HepG2 (cell line): ENCODE data around the gene LAMC3. TPM values are rescaled to one million over a fixed set of nuclear protein-coding genes. Genes with fewer than 3 reads are reported as not detected.

ENCODE experiments used
- ATAC-seq: fragments of 200-7000 bp; cut with Tn5 transposase; 3 replicates; pipeline ENCODE4 v1.9.1; 2020; ENCODE audit warnings: mild to moderate bottlenecking, moderate library complexity
- BruUV-seq: library from RNA; stranded (reverse); fragments of 400-500 nt; replicated peaks from 2 replicates; lab custom pipeline; 2021; lab: Mats Ljungman, UMichigan
- CTCF ChIA-PET: fragments of 300-600 bp; formaldehyde crosslinking; extraction: SDS; loops from one replicate; lab custom pipeline; 2021; ENCODE audit warnings: low total read pairs, inconsistent platforms, low intra/inter-chr PET ratio; lab: Yijun Ruan, JAX
- POLR2A ChIA-PET: fragments of 350-600 bp; sonication (Branson Sonifier 250); formaldehyde crosslinking; loops from one replicate; lab custom pipeline; 2020; ENCODE audit warnings: antibody characterized with exemption, inconsistent platforms; lab: Yijun Ruan, JAX
- DNase-seq: peaks from one replicate; pipeline ENCODE4 v3.0.0-alpha.2; 2015; ENCODE audit warnings: low spot score
- FAIRE-seq: peaks from 3 replicates; lab custom pipeline; 2011; peaks lifted over from hg19 to GRCh38; lab: Jason Lieb, UNC
- H2AFZ ChIP-seq: one replicate; pipeline ENCODE4 v1.6.1; 2011; ENCODE audit warnings: low read length, inconsistent platforms
- H3K27ac ChIP-seq: fragments of 300-600 bp; 3 replicates; pipeline ENCODE4 v1.8.0; 2011; ENCODE audit warnings: mixed run types, mild to moderate bottlenecking, mixed read lengths, low read length, inconsistent platforms; ENCODE audit not compliant: insufficient read depth; ENCODE audit errors: extremely low read length
- H3K27me3 ChIP-seq, 2 experiments: fragments of 200-600 bp in 1 of 2; 2 replicates in 1 of 2; 3 replicates in 1 of 2; pipeline versions ENCODE4 v1.6.0 to v1.8.0; 2011; ENCODE audit warnings: low read length in 2 of 2, mild to moderate bottlenecking in 2 of 2, moderate library complexity in 2 of 2, inconsistent platforms in 1 of 2; ENCODE audit not compliant: insufficient read depth in 2 of 2, control insufficient read depth in 1 of 2
- H3K36me3 ChIP-seq, 2 experiments: fragments of 200-600 bp in 1 of 2; replicated peaks in 1 of 2; 2 replicates in 1 of 2; 3 replicates in 1 of 2; pipeline versions ENCODE4 v1.5.1 to v1.8.0; 2011; ENCODE audit warnings: low read length in 2 of 2, inconsistent platforms in 1 of 2; ENCODE audit not compliant: insufficient read depth in 2 of 2, control insufficient read depth in 1 of 2
- H3K4me1 ChIP-seq: 2 replicates; pipeline ENCODE4 v1.5.1; 2012; ENCODE audit warnings: low read length, inconsistent platforms; ENCODE audit not compliant: insufficient read depth
- H3K4me2 ChIP-seq: 2 replicates; pipeline ENCODE4 v1.6.0; 2011; ENCODE audit warnings: low read depth, low read length, inconsistent platforms
- H3K4me3 ChIP-seq, 3 experiments: fragments of 200-600 bp in 1 of 3; sonication (generic), shearing (Covaris generic) in 1 of 3; replicated peaks in 1 of 3; 2 replicates each; pipeline ENCODE4 v1.5.1; 2011 to 2016; ENCODE audit warnings: low read length in 3 of 3, inconsistent platforms in 2 of 3, low read depth in 2 of 3, mild to moderate bottlenecking in 2 of 3, control low read depth in 1 of 3, mixed read lengths in 1 of 3; ENCODE audit not compliant: insufficient read depth in 1 of 3
- H3K79me2 ChIP-seq: one replicate; pipeline ENCODE4 v1.6.1; 2011; ENCODE audit warnings: low read length, inconsistent platforms; ENCODE audit not compliant: insufficient read depth
- H3K9ac ChIP-seq: 2 replicates; pipeline ENCODE4 v1.6.0; 2011; ENCODE audit warnings: mild to moderate bottlenecking, low read depth, low read length, inconsistent platforms; ENCODE audit not compliant: insufficient read depth
- H3K9me3 ChIP-seq: 2 replicates; pipeline ENCODE4 v1.5.1; 2012; ENCODE audit warnings: mild to moderate bottlenecking, low read length
- H4K20me1 ChIP-seq: 2 replicates; pipeline ENCODE4 v1.6.0; 2011; ENCODE audit warnings: inconsistent platforms, mild to moderate bottlenecking, low read length, moderate library complexity; ENCODE audit not compliant: insufficient read depth
- CBX2 ChIP-seq, 2 experiments: fragments of 200-600 bp in 1 of 2; sonication (generic); formaldehyde crosslinking in 1 of 2; IDR thresholded peaks; 2 replicates each; pipeline versions ENCODE4 v1.7.0 to v1.8.1; 2018 to 2022; ENCODE audit warnings: low read depth in 2 of 2, low read length in 1 of 2, mild to moderate bottlenecking in 1 of 2, missing genetic modification reagents in 1 of 2
- FOXP1 ChIP-seq, 2 experiments: fragments of 450-650 bp in 1 of 2; IDR thresholded peaks; 2 replicates each; pipeline ENCODE4 v1.6.1; 2017 to 2018; ENCODE audit warnings: antibody characterized with exemption in 1 of 2
- KAT2B ChIP-seq: fragments of 150-350 bp; IDR thresholded peaks from 2 replicates; pipeline ENCODE4 v1.6.1; 2014; ENCODE audit warnings: low read depth, low read length, borderline replicate concordance
- NPAS2 ChIP-seq: sonication (generic); formaldehyde crosslinking; IDR thresholded peaks from 2 replicates; pipeline ENCODE4 v1.8.0; 2022; ENCODE audit warnings: mild to moderate bottlenecking, missing genetic modification reagents, borderline replicate concordance
- PITX1 ChIP-seq: sonication (generic); formaldehyde crosslinking; IDR thresholded peaks from 2 replicates; pipeline ENCODE4 v1.5.1; 2020; ENCODE audit warnings: mild to moderate bottlenecking, missing genetic modification reagents
- RELA ChIP-seq: sonication (generic); formaldehyde crosslinking; IDR thresholded peaks from 2 replicates; pipeline ENCODE4 v1.4.0; 2020; ENCODE audit warnings: missing genetic modification reagents
- SRF ChIP-seq: IDR thresholded peaks from 2 replicates; pipeline ENCODE4 v1.6.1; 2011; ENCODE audit warnings: mild to moderate bottlenecking, low read depth, low read length, moderate library complexity
- ZNF24 ChIP-seq: fragments of 450-650 bp; IDR thresholded peaks from 2 replicates; pipeline ENCODE4 v1.6.1; 2017; ENCODE audit warnings: antibody characterized with exemption, mild to moderate bottlenecking
- ZNF558 ChIP-seq: sonication (generic); formaldehyde crosslinking; IDR thresholded peaks from 2 replicates; pipeline ENCODE4 v1.9.0; 2022; ENCODE audit warnings: mild to moderate bottlenecking, missing genetic modification reagents, borderline replicate concordance
- ZSCAN31 ChIP-seq: sonication (generic); formaldehyde crosslinking; IDR thresholded peaks from 2 replicates; pipeline ENCODE4 v1.5.0; 2020; ENCODE audit warnings: low read depth, mild to moderate bottlenecking, missing genetic modification reagents
- WGBS: methylation state at CpG from one replicate; pipeline ENCODE4 v1.1.6; 2017; ENCODE audit warnings: low lambda C conversion rate; 5-methylcytosine and 5-hydroxymethylcytosine counted together
- in situ Hi-C: cut with HindIII; loops from 2 replicates; pipeline ENCODE4 v1.10.0; 2017; ENCODE audit warnings: low pct_unique_long_range_greater_than_20kb; ENCODE audit not compliant: extremely low pct_ligation_motif_present
- intact Hi-C: fragments of 100-400 bp; cut with micrococcal nuclease; formaldehyde crosslinking; loops from one replicate; pipeline ENCODE4 v1.10.0; 2022; ENCODE audit not compliant: unreplicated experiment
- polyA plus RNA-seq, 8 experiments: library from polyadenylated mRNA; depleted of rRNA in 3 of 8; stranded (reverse) in 7 of 8; unstranded in 1 of 8; fragments of >200 nt; fragmentation: Illumina TruSeq in 4 of 8; extraction: Trizol in 4 of 8; gene quantifications; 2 replicates each; pipeline versions ENCODE4 v1.2.1 to v1.2.3, GENCODE V29; 2011 to 2016; ENCODE audit warnings: low read depth in 4 of 8, missing spikeins in 1 of 8, mixed read lengths in 1 of 8; ENCODE audit not compliant: insufficient read depth in 1 of 8
- total RNA-seq, 5 experiments: library from RNA; depleted of rRNA; stranded (reverse); fragments of >200 nt; fragmentation: Illumina TruSeq; extraction: Trizol; gene quantifications; 2 replicates each; pipeline ENCODE4 v1.2.3, GENCODE V29; 2016; ENCODE audit warnings: low read depth in 1 of 5
- TF ChIP-seq, protein P1 (sequence below): IDR thresholded peaks from 2 replicates; pipeline ENCODE4 v1.6.1; 2012; ENCODE audit warnings: low read depth, low read length, improper control_type of control experiment
- TF ChIP-seq, protein P2 (sequence below): IDR thresholded peaks from 2 replicates; pipeline ENCODE4 v1.4.0; 2020; ENCODE audit warnings: mild to moderate bottlenecking, missing genetic modification reagents

The LAMC3 gene
- total and polyA plus RNA-seq, 2 of the 13 experiments (the other 11 are each of a cell fraction or from before 2014, with no cell fraction given) = 0.07 to 0.57 TPM

DNA sequence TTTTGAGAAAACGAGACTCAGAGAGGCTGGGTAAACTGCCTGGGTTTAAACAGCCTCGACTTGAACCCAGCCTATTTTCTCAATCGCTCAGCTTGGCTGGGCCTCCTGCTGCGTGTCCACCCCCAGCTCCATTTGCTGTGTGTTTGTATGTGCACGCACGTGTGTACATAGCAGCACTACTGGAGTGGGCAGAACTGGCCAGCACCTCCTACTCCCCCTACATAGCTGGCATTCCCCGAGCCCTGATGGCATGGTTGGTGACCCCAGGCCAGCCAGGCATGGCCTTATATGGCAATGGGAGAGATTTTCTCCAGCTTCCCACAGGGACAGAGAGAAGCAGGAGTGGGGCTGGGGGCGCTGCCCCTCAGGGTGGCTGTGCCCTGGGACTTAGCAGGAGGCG is 91.5 kb downstream of the LAMC3 start:
- BruUV-seq = no TSS peak
- intact Hi-C loops = no loop called here
- DNase-seq = no peak
- Histone ChIP-seq H3K27me3 (peaks cover 0 to 11% of the 10 kb centered on the region in 2 experiments; a peak in 2 of 5 replicates), H4K20me1 (no peaks in the 10 kb centered on the region), H3K79me2 (no peaks in the 10 kb centered on the region), H3K4me2 (no peak overlapping the region), H3K27ac (no peak overlapping the region), H3K9ac (no peak overlapping the region), H3K4me1 (peaks cover 18% of the 10 kb centered on the region), H3K36me3 (no peaks in the 10 kb centered on the region), H2AFZ (no peak overlapping the region), H3K4me3 (no peak overlapping the region), H3K9me3 (no peaks in the 10 kb centered on the region)
- FAIRE-seq = no peak
- CTCF ChIA-PET = no interaction called here
- POLR2A ChIA-PET = interaction anchor here (0.8 kb wide), 1 partner anchor 24 kb away, joined by 5 read pairs; no protein-coding TSS in a partner anchor
- in situ Hi-C loops = no loop called here
- WGBS = 95% methylated on average over 9 of the region's 9 CpGs
- no peak for TF ChIP-seq PITX1 (CRISPR knock-in tag)
- TF ChIP-seq SRF = peak; percentile 75; the same call in 1 of the 2 replicates
- TF ChIP-seq, protein P1, sequence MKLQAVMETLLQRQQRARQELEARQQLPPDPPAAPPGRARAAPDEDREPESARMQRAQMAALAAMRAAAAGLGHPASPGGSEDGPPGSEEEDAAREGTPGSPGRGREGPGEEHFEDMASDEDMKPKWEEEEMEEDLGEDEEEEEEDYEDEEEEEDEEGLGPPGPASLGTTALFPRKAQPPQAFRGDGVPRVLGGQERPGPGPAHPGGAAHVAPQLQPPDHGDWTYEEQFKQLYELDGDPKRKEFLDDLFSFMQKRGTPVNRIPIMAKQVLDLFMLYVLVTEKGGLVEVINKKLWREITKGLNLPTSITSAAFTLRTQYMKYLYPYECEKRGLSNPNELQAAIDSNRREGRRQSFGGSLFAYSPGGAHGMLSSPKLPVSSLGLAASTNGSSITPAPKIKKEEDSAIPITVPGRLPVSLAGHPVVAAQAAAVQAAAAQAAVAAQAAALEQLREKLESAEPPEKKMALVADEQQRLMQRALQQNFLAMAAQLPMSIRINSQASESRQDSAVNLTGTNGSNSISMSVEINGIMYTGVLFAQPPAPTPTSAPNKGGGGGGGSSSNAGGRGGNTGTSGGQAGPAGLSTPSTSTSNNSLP = no peak
- TF ChIP-seq FOXP1 (IDR thresholded peaks at IDR 0.05) = no peak
- TF ChIP-seq FOXP1 (CRISPR knock-in tag; IDR thresholded peaks at IDR 0.05) = no peak
- no peak for ATAC-seq

DNA sequence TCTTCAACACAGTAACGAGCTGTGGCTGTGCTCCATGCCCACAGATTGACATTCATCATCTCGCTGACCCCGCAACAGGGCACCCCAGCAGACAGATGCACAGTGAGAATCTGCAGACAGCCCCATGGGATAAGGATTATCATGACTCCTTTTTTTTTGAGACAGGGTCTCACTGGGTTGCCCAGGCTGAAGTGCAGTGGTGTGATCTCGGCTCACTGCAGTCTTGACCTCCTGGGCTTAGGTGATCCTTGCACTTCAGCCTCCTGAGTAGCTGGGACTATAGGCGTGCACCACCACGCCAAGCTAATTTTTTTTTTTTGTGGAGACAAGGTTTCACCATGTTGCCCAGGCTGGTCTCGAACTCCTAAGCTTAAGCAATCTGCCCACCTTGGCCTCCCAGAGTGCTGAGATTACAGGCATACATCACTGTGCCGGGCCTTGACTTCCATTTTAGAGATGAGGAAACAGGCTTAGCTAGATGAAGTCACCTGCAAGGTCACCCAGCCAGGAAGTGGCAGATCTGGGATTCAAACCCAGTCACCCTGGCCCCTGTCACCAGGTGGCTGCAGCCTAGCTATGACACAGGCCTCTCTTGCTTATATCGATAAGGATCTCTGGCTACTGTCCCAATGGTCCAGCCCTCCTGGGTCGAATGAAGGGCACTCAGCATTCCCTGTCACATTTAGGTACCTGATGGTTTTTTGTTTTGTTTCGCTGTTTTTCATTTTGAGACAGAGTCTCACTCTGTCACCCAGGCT is 92.4 kb downstream of the LAMC3 start:
- no peaks in the 10 kb centered on the region for H3K9me3 ChIP-seq
- no peak for ATAC-seq
- peaks cover 12% of the 10 kb centered on the region for H3K4me1 ChIP-seq
- no peak for DNase-seq
- POLR2A ChIA-PET = interaction anchor here (0.8 kb wide), 1 partner anchor 23 kb away, joined by 5 read pairs; no protein-coding TSS in a partner anchor
- H2AFZ ChIP-seq = no peak overlapping the region
- H3K27me3 ChIP-seq = peaks cover 0 to 5% of the 10 kb centered on the region in 2 experiments; a peak in 1 of 5 replicates
- no TSS peak for BruUV-seq
- CTCF ChIA-PET = no interaction called here
- no peaks in the 10 kb centered on the region for H4K20me1 ChIP-seq
- 80% methylated on average over 9 of the region's 11 CpGs for WGBS
- in situ Hi-C loops (no loop called here), intact Hi-C loops (no loop called here)
- no peak overlapping the region for H3K4me2 ChIP-seq
- no peaks in the 10 kb centered on the region for H3K79me2 ChIP-seq
- no peak overlapping the region for H3K4me3 ChIP-seq
- no peak for FAIRE-seq
- H3K27ac ChIP-seq = no peak overlapping the region
- H3K9ac ChIP-seq = no peak overlapping the region
- no peaks in the 10 kb centered on the region for H3K36me3 ChIP-seq
- TF ChIP-seq, protein P2, sequence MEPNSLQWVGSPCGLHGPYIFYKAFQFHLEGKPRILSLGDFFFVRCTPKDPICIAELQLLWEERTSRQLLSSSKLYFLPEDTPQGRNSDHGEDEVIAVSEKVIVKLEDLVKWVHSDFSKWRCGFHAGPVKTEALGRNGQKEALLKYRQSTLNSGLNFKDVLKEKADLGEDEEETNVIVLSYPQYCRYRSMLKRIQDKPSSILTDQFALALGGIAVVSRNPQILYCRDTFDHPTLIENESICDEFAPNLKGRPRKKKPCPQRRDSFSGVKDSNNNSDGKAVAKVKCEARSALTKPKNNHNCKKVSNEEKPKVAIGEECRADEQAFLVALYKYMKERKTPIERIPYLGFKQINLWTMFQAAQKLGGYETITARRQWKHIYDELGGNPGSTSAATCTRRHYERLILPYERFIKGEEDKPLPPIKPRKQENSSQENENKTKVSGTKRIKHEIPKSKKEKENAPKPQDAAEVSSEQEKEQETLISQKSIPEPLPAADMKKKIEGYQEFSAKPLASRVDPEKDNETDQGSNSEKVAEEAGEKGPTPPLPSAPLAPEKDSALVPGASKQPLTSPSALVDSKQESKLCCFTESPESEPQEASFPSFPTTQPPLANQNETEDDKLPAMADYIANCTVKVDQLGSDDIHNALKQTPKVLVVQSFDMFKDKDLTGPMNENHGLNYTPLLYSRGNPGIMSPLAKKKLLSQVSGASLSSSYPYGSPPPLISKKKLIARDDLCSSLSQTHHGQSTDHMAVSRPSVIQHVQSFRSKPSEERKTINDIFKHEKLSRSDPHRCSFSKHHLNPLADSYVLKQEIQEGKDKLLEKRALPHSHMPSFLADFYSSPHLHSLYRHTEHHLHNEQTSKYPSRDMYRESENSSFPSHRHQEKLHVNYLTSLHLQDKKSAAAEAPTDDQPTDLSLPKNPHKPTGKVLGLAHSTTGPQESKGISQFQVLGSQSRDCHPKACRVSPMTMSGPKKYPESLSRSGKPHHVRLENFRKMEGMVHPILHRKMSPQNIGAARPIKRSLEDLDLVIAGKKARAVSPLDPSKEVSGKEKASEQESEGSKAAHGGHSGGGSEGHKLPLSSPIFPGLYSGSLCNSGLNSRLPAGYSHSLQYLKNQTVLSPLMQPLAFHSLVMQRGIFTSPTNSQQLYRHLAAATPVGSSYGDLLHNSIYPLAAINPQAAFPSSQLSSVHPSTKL = no peak
- TF ChIP-seq CBX2 (IDR thresholded peaks at IDR 0.05; ENCODE audit: low read depth, low read length) = no peak
- TF ChIP-seq CBX2 (CRISPR knock-in tag; IDR thresholded peaks at IDR 0.05; ENCODE audit: low read depth) = no peak
- TF ChIP-seq NPAS2 (CRISPR knock-in tag) = no peak
- no peak for TF ChIP-seq ZNF24
- TF ChIP-seq KAT2B = no peak
- TF ChIP-seq ZNF558 (CRISPR knock-in tag) = no peak
- TF ChIP-seq ZSCAN31 = no peak
- TF ChIP-seq RELA (CRISPR knock-in tag) = no peak
